Tibial nerve (tissue), 4 donors: Measurements from ENCODE around the gene PTPRJ. TPM values are rescaled to one million over a fixed set of nuclear protein-coding genes. Genes with fewer than 3 reads are reported as not detected.

Source experiments
- DNase-seq, 2 donors: peaks; one replicate each; pipeline ENCODE4 v3.0.0-alpha.2; 2019; ENCODE audit warnings: low spot score in 2 of 2
- H3K27ac ChIP-seq, 4 donors: fragments of 200-600 bp; sonication (generic) in 3 of 4; one replicate each; pipeline ENCODE4 v1.5.1; 2017 to 2019; ENCODE audit warnings: mild to moderate bottlenecking in 1 of 4
- H3K27me3 ChIP-seq, 2 donors: fragments of 200-600 bp; sonication (generic) in 1 of 2; one replicate each; pipeline versions ENCODE4 v1.5.1 to v1.6.0; 2017 to 2019
- H3K36me3 ChIP-seq, 3 donors: fragments of 200-600 bp; sonication (generic); one replicate each; pipeline ENCODE4 v1.5.1; 2018 to 2019
- H3K4me1 ChIP-seq, 4 donors: fragments of 200-600 bp; sonication (generic) in 3 of 4; one replicate each; pipeline ENCODE4 v1.5.1; 2017 to 2019
- H3K4me3 ChIP-seq, 4 donors: fragments of 200-600 bp; sonication (generic) in 3 of 4; one replicate each; pipeline ENCODE4 v1.5.1; 2017 to 2019; ENCODE audit warnings: mild to moderate bottlenecking in 1 of 4, moderate library complexity in 1 of 4
- H3K9me3 ChIP-seq, 4 donors: fragments of 200-600 bp; sonication (generic) in 3 of 4; one replicate each; pipeline ENCODE4 v1.5.1; 2017 to 2019
- CTCF ChIP-seq, 5 experiments: fragments of 200-600 bp in 3 of 5; fragments of 450-650 bp in 2 of 5; sonication (generic) in 3 of 5; IDR thresholded peaks; one replicate each; pipeline ENCODE4 v1.5.1; 2016 to 2019; ENCODE audit warnings: antibody characterized with exemption in 5 of 5, mild to moderate bottlenecking in 3 of 5, moderate library complexity in 2 of 5
- EP300 ChIP-seq, 2 donors: sonication (generic); formaldehyde crosslinking; IDR thresholded peaks; one replicate each; pipeline ENCODE4 v1.6.1; 2017; ENCODE audit warnings: antibody characterized with exemption in 2 of 2, mild to moderate bottlenecking in 1 of 2
- POLR2A ChIP-seq, 2 donors: fragments of 450-650 bp; IDR thresholded peaks; one replicate each; pipeline ENCODE4 v1.6.1; 2017; ENCODE audit warnings: antibody characterized with exemption in 2 of 2, mild to moderate bottlenecking in 2 of 2, moderate library complexity in 2 of 2
- WGBS, 2 donors: methylation state at CpG; one replicate each; pipeline ENCODE4 v1.1.5; 2018; 5-methylcytosine and 5-hydroxymethylcytosine counted together
- total RNA-seq, 4 donors: library from RNA; depleted of rRNA; stranded (reverse); fragments of >200 nt; gene quantifications; one replicate each; pipeline ENCODE4 v1.1.0, GENCODE V29; 2016

PTPRJ gene
- total RNA-seq, 4 donors from 2014 or later, result 20.5 to 24.3 (median 22.3) TPM

GRCh38 chr11:48123934-48124755 lies 143.8 kb downstream of the PTPRJ start:
- Histone ChIP-seq H3K36me3 (peaks cover 0 to 82% (median 3%) of the 10 kb centered on the region in 3 donors), H3K27ac (no peak overlapping the region), H3K4me3 (no peak overlapping the region), H3K4me1 (no peaks in the 10 kb centered on the region), H3K9me3 (no peaks in the 10 kb centered on the region), H3K27me3 (no peaks in the 10 kb centered on the region)
- 67 to 70% methylated on average over 6 of the region's 6 CpGs for WGBS, 2 donors
- TF ChIP-seq CTCF (IDR thresholded peaks at IDR 0.05) (no peak), POLR2A (IDR thresholded peaks at IDR 0.05) (no peak), EP300 (IDR thresholded peaks at IDR 0.05) (no peak)
- DNase-seq, result no peak

GRCh38 chr11:48124880-48125279 lies 144.5 kb downstream of the PTPRJ start:
- WGBS, 2 donors, result 49 to 74% methylated on average over 7 to 11 of the region's 11 CpGs
- no peaks in the 10 kb centered on the region for H3K27me3 ChIP-seq
- DNase-seq, result no peak
- TF ChIP-seq CTCF (IDR thresholded peaks at IDR 0.05) (no peak), POLR2A (IDR thresholded peaks at IDR 0.05) (no peak), EP300 (IDR thresholded peaks at IDR 0.05) (no peak)
- H3K4me1 ChIP-seq, result no peaks in the 10 kb centered on the region
- H3K4me3 ChIP-seq, result no peak overlapping the region
- H3K36me3 ChIP-seq, result peaks cover 0 to 85% (median 3%) of the 10 kb centered on the region in 3 donors
- H3K9me3 ChIP-seq, result no peaks in the 10 kb centered on the region
- no peak overlapping the region for H3K27ac ChIP-seq

GRCh38 chr11:48125866-48126265 lies 145.5 kb downstream of the PTPRJ start:
- Histone ChIP-seq H3K27ac (no peak overlapping the region), H3K4me3 (no peak overlapping the region), H3K36me3 (peaks cover 0 to 94% (median 3%) of the 10 kb centered on the region in 3 donors), H3K9me3 (no peaks in the 10 kb centered on the region), H3K4me1 (no peaks in the 10 kb centered on the region), H3K27me3 (no peaks in the 10 kb centered on the region)
- DNase-seq, result no peak
- WGBS, 2 donors, result 86 to 90% methylated on average over 6 of the region's 6 CpGs
- TF ChIP-seq EP300 (IDR thresholded peaks at IDR 0.05), result no peak
- TF ChIP-seq CTCF (IDR thresholded peaks at IDR 0.05), result no peak
- TF ChIP-seq POLR2A (IDR thresholded peaks at IDR 0.05), result no peak

GRCh38 chr11:48127521-48128183 lies 147.3 kb downstream of the PTPRJ start:
- DNase-seq, result no peak
- Histone ChIP-seq H3K4me3 (no peak overlapping the region), H3K36me3 (peaks cover 0 to 95% (median 3%) of the 10 kb centered on the region in 3 donors), H3K9me3 (no peaks in the 10 kb centered on the region), H3K27ac (no peak overlapping the region), H3K27me3 (no peaks in the 10 kb centered on the region), H3K4me1 (no peaks in the 10 kb centered on the region)
- 84 to 85% methylated on average over 22 of the region's 22 CpGs for WGBS, 2 donors
- TF ChIP-seq EP300 (IDR thresholded peaks at IDR 0.05) (no peak), CTCF (IDR thresholded peaks at IDR 0.05) (no peak), POLR2A (IDR thresholded peaks at IDR 0.05) (no peak)
